OCI-LY3 (cell line): ENCODE results near the gene TEX48.

Source experiments
- CTCF ChIP-seq: fragments of 200-600, 300-600 bp; sonication (generic); IDR thresholded peaks from 2 replicates; pipeline ENCODE4 v1.5.1; 2014; ENCODE audit warnings: antibody characterized with exemption, low read length, low read depth
- EZH2phosphoT487 ChIP-seq: fragments of 200-600 bp; shearing (Covaris generic); IDR thresholded peaks from 2 replicates; pipeline ENCODE4 v1.6.1; 2018; ENCODE audit warnings: antibody characterized with exemption, mixed run types, low read depth

GRCh38 chr9:114666401-114666800, 15.6 kb downstream of the TEX48 start:
- TF ChIP-seq CTCF (no peak), EZH2phosphoT487 (no peak)
